Uterus (tissue), 4 donors: ENCODE data around the gene LEKR1. TPM values are rescaled to one million over a fixed set of nuclear protein-coding genes. Genes with fewer than 3 reads are reported as not detected.

Experiments
- DNase-seq, 2 donors: peaks; one replicate each; pipeline ENCODE4 v3.0.0-alpha.2; 2019 to 2020
- H3K27ac ChIP-seq, 2 donors: fragments of 200-600 bp; sonication (generic); 1 replicate in 1 of 2; 2 replicates in 1 of 2; pipeline ENCODE4 v1.5.1; 2016 to 2018
- H3K27me3 ChIP-seq, 2 donors: fragments of 200-600 bp; sonication (generic); one replicate each; pipeline ENCODE4 v1.5.1; 2018 to 2019; ENCODE audit warnings: control low read depth in 1 of 2
- H3K36me3 ChIP-seq, 2 donors: fragments of 200-600 bp; sonication (generic); one replicate each; pipeline ENCODE4 v1.5.1; 2019; ENCODE audit warnings: control low read depth in 1 of 2
- H3K4me1 ChIP-seq, 2 donors: fragments of 200-600 bp; sonication (generic); one replicate each; pipeline ENCODE4 v1.5.1; 2018 to 2019; ENCODE audit warnings: control low read depth in 1 of 2
- H3K4me3 ChIP-seq, 2 donors: fragments of 200-600 bp; sonication (generic); 1 replicate in 1 of 2; 2 replicates in 1 of 2; pipeline ENCODE4 v1.5.1; 2018 to 2019; ENCODE audit warnings: mild to moderate bottlenecking in 1 of 2
- H3K9me3 ChIP-seq, 2 donors: fragments of 200-600 bp; sonication (generic); one replicate each; pipeline ENCODE4 v1.5.1; 2019; ENCODE audit warnings: control low read depth in 1 of 2
- CTCF ChIP-seq, 4 experiments: fragments of 200-600 bp in 2 of 4; fragments of 450-650 bp in 2 of 4; sonication (generic) in 2 of 4; IDR thresholded peaks; one replicate each; pipeline ENCODE4 v1.5.1; 2016 to 2019; ENCODE audit warnings: antibody characterized with exemption in 4 of 4, mild to moderate bottlenecking in 2 of 4, moderate library complexity in 1 of 4
- POLR2A ChIP-seq, 2 donors: fragments of 450-650 bp; IDR thresholded peaks; one replicate each; pipeline ENCODE4 v1.6.1; 2016; ENCODE audit warnings: antibody characterized with exemption in 2 of 2, mild to moderate bottlenecking in 1 of 2, moderate library complexity in 1 of 2
- intact Hi-C: fragments of 100-400 bp; cut with DNase I; formaldehyde crosslinking; loops from one replicate; pipeline ENCODE4 v1.15.1; 2023; ENCODE audit warnings: low total_unique reads
- total RNA-seq, 4 donors: library from RNA; depleted of rRNA in 3 of 4; stranded (reverse); fragments of >200 nt in 3 of 4; gene quantifications; one replicate each; pipeline versions ENCODE4 v1.1.0 to v1.2.4, GENCODE V29; 2014 to 2023
- donor health status: DM: yes; HTN: yes; CAD: no.

The LEKR1 gene
- total RNA-seq, 4 donors from 2014 or later = 0.26 to 4.8 (median 2.8) TPM; not detected in 1

GRCh38 chr3:156792536-156792935 lies 33.6 kb upstream of the LEKR1 start:
- Histone ChIP-seq H3K9me3 (no peaks in the 10 kb centered on the region), H3K27me3 (no peaks in the 10 kb centered on the region), H3K27ac (no peak overlapping the region), H3K4me1 (no peaks in the 10 kb centered on the region), H3K36me3 (no peaks in the 10 kb centered on the region), H3K4me3 (no peak overlapping the region)
- no peak for DNase-seq
- no peak for TF ChIP-seq CTCF (IDR thresholded peaks at IDR 0.05)
- TF ChIP-seq POLR2A (IDR thresholded peaks at IDR 0.05) = no peak
- intact Hi-C loops = no loop called here

GRCh38 chr3:156792945-156793344 lies 33.2 kb upstream of the LEKR1 start:
- no peaks in the 10 kb centered on the region for H3K27me3 ChIP-seq
- H3K4me3 ChIP-seq = no peak overlapping the region
- no peaks in the 10 kb centered on the region for H3K9me3 ChIP-seq
- intact Hi-C loops = no loop called here
- no peak for TF ChIP-seq POLR2A (IDR thresholded peaks at IDR 0.05)
- TF ChIP-seq CTCF (IDR thresholded peaks at IDR 0.05) = no peak
- H3K36me3 ChIP-seq = no peaks in the 10 kb centered on the region
- no peaks in the 10 kb centered on the region for H3K4me1 ChIP-seq
- no peak for DNase-seq
- H3K27ac ChIP-seq = no peak overlapping the region

- DNase-seq = no peak
- intact Hi-C loops = no loop called here
- no peaks in the 10 kb centered on the region for H3K9me3 ChIP-seq
- no peaks in the 10 kb centered on the region for H3K36me3 ChIP-seq
- no peaks in the 10 kb centered on the region for H3K27me3 ChIP-seq
- H3K4me1 ChIP-seq = no peaks in the 10 kb centered on the region
- no peak overlapping the region for H3K4me3 ChIP-seq
- H3K27ac ChIP-seq = no peak overlapping the region
- TF ChIP-seq POLR2A (IDR thresholded peaks at IDR 0.05) = no peak
- no peak for TF ChIP-seq CTCF (IDR thresholded peaks at IDR 0.05)
Observed at GRCh38 chr3:156793400-156793799, 32.8 kb upstream of the LEKR1 start.

- DNase-seq = no peak
- no peaks in the 10 kb centered on the region for H3K9me3 ChIP-seq
- no peaks in the 10 kb centered on the region for H3K4me1 ChIP-seq
- no peaks in the 10 kb centered on the region for H3K27me3 ChIP-seq
- TF ChIP-seq POLR2A (IDR thresholded peaks at IDR 0.05) (no peak), CTCF (IDR thresholded peaks at IDR 0.05) (no peak)
- no peak overlapping the region for H3K4me3 ChIP-seq
- no peak overlapping the region for H3K27ac ChIP-seq
- no peaks in the 10 kb centered on the region for H3K36me3 ChIP-seq
- intact Hi-C loops = no loop called here
Observed at GRCh38 chr3:156793851-156794250, 32.3 kb upstream of the LEKR1 start.

GRCh38 chr3:156795890-156796481 lies 30.2 kb upstream of the LEKR1 start:
- no peak for TF ChIP-seq POLR2A (IDR thresholded peaks at IDR 0.05)
- no peak for TF ChIP-seq CTCF (IDR thresholded peaks at IDR 0.05)
- Histone ChIP-seq H3K27ac (no peak overlapping the region), H3K4me3 (no peak overlapping the region), H3K4me1 (no peaks in the 10 kb centered on the region), H3K27me3 (no peaks in the 10 kb centered on the region), H3K9me3 (no peaks in the 10 kb centered on the region), H3K36me3 (no peaks in the 10 kb centered on the region)
- DNase-seq = no peak
- intact Hi-C loops = no loop called here
